Mucosa of descending colon (tissue), 3 donors: ENCODE data around the gene FUS. TPM values are rescaled to one million over a fixed set of nuclear protein-coding genes. Genes with fewer than 3 reads are reported as not detected.
"Not testable (repeated sequence)": the region's sequence is repeated elsewhere in the genome, so short reads cannot be mapped to it uniquely, and the experiment has no call there.

ENCODE experiments used
- ATAC-seq: fragments of 200-7000 bp; cut with Tn5 transposase; one replicate; pipeline ENCODE4 v1.9.1; 2020; ENCODE audit warnings: mild to moderate bottlenecking, moderate library complexity
- DNase-seq, 3 donors: peaks; one replicate each; pipeline ENCODE4 v3.0.0-alpha.2; 2020
- H3K36me3 ChIP-seq: fragments of 200-600 bp; one replicate; pipeline ENCODE4 v1.8.0; 2021; ENCODE audit warnings: low read depth, mild to moderate bottlenecking
- H3K4me1 ChIP-seq: fragments of 200-600 bp; one replicate; pipeline ENCODE4 v1.8.0; 2021; ENCODE audit warnings: low read depth, mild to moderate bottlenecking
- H3K4me3 ChIP-seq: fragments of 200-600 bp; one replicate; pipeline ENCODE4 v1.8.0; 2021; ENCODE audit warnings: mild to moderate bottlenecking
- H3K9me3 ChIP-seq: fragments of 200-600 bp; one replicate; pipeline ENCODE4 v1.8.0; 2021; ENCODE audit warnings: mild to moderate bottlenecking
- CTCF ChIP-seq: fragments of 200-600 bp; IDR thresholded peaks from one replicate; pipeline ENCODE4 v1.8.0; 2022; ENCODE audit warnings: antibody characterized with exemption, mild to moderate bottlenecking
- intact Hi-C, 2 donors: fragments of 100-400 bp; cut with DNase I in 1 of 2; cut with micrococcal nuclease in 1 of 2; formaldehyde crosslinking; loops; one replicate each; pipeline versions ENCODE4 v1.11.0 to v1.11.1; 2022; cut with DNase I, micrococcal nuclease
- total RNA-seq, 3 donors: library from RNA; stranded (reverse); fragmentation: NEBNext Ultra II Directional in 2 of 3; extraction: Animal tissue kit (Norgen Biotek cat#: 25700) in 2 of 3; gene quantifications; one replicate each; pipeline versions ENCODE4 v1.2.1 to v1.2.4, GENCODE V29; 2021 to 2023
- donor health status: DM: no; HTN: no; CAD: no; lungs with moderate emphysema.
- donor health status: DM: no; HTN: no; CAD: no.
- donor health status: DM: no; HTN: yes; CAD: no.

FUS gene
- total RNA-seq, 3 donors from 2014 or later, result 167 to 264 (median 189) TPM

GRCh38 chr16:31136287-31136662 lies 43.7 kb upstream of the FUS start:
- ATAC-seq (no peak), DNase-seq (no peak)
- no peak for TF ChIP-seq CTCF
- peaks cover 55% of the 10 kb centered on the region for H3K4me1 ChIP-seq
- intact Hi-C loops, result no loop called here
- no peaks in the 10 kb centered on the region for H3K9me3 ChIP-seq
- no peaks in the 10 kb centered on the region for H3K36me3 ChIP-seq
- no peak overlapping the region for H3K4me3 ChIP-seq

GRCh38 chr16:31136822-31137499 lies 43.0 kb upstream of the FUS start:
- H3K4me1 ChIP-seq, result peaks cover 55% of the 10 kb centered on the region
- DNase-seq, intact Hi-C loops, H3K9me3 ChIP-seq, H3K4me3 ChIP-seq, ATAC-seq, H3K36me3 ChIP-seq: not testable (repeated sequence)

GRCh38 chr16:31138621-31139578 lies 41.0 kb upstream of the FUS start:
- intact Hi-C loops, result no loop called here
- DNase-seq (peak; percentile 91 to 93 (median 91)), ATAC-seq (peak; percentile 49)
- TF ChIP-seq CTCF, result no peak
- peaks cover 3% of the 10 kb centered on the region for H3K36me3 ChIP-seq
- peaks cover 36% of the 10 kb centered on the region for H3K4me1 ChIP-seq
- H3K4me3 ChIP-seq, result no peak overlapping the region
- no peaks in the 10 kb centered on the region for H3K9me3 ChIP-seq

GRCh38 chr16:31141071-31141469 lies 38.9 kb upstream of the FUS start:
- ATAC-seq, DNase-seq, H3K36me3 ChIP-seq, H3K4me3 ChIP-seq, H3K9me3 ChIP-seq: not testable (repeated sequence)
- intact Hi-C loops, result loop anchor here in 1 of 2 donors (10.0 kb wide), 1 partner anchor 156 kb away; the partner anchor contains the start of gene HSD3B7
- H3K4me1 ChIP-seq, result peaks cover 34% of the 10 kb centered on the region

- peaks cover 3% of the 10 kb centered on the region for H3K36me3 ChIP-seq
- H3K9me3 ChIP-seq, result no peaks in the 10 kb centered on the region
- TF ChIP-seq CTCF, result no peak
- ATAC-seq (peak; percentile 3), DNase-seq (peak; percentile 35 to 71 (median 69))
- intact Hi-C loops, result loop anchor here in 1 of 2 donors (10.0 kb wide), 1 partner anchor 157 kb away; the partner anchor contains the start of gene HSD3B7
- peaks cover 32% of the 10 kb centered on the region for H3K4me1 ChIP-seq
- no peak overlapping the region for H3K4me3 ChIP-seq
These were observed 38.3 kb upstream of the FUS start for GRCh38 chr16:31141489-31142108.
